ENCODE measurements around the gene PROSER1. TPM values are rescaled to one million over a fixed set of nuclear protein-coding genes. Genes with fewer than 3 reads are reported as not detected.

PROSER1 gene
- total RNA-seq, 1 experiment from 2014 or later: 75.6 TPM

- Mint-ChIP-seq H3K4me3 (ENCODE audit: unreplicated experiment) (no peak overlapping the region), H3K27me3 (ENCODE audit: insufficient read depth, unreplicated experiment) (no peaks in the 10 kb centered on the region), H3K27ac (ENCODE audit: unreplicated experiment) (no peak overlapping the region), H3K9me3 (ENCODE audit: unreplicated experiment) (no peaks in the 10 kb centered on the region), H3K4me1 (ENCODE audit: low read depth, unreplicated experiment) (peaks cover 7% of the 10 kb centered on the region), H3K36me3 (ENCODE audit: insufficient read depth, unreplicated experiment) (peaks cover 34% of the 10 kb centered on the region)
- Histone ChIP-seq H3K4me1 (peaks cover 6% of the 10 kb centered on the region; the same call in 1 of the 2 replicates), H3K9me3 (no peaks in the 10 kb centered on the region), H3K27me3 (replicated peaks; ENCODE audit: control insufficient read depth, insufficient read depth, low read length) (no peaks in the 10 kb centered on the region), H3K36me3 (ENCODE audit: control insufficient read depth, insufficient read depth, low read length) (0 out of 2 replicates have a peak, but pooled peaks cover 2% of the 10 kb centered on the region), H3K4me3 (ENCODE audit: low read depth, low read length) (no peak overlapping the region)
- intact Hi-C loops (cut with micrococcal nuclease; ENCODE audit: unreplicated experiment): no loop called here
- no peak for TF ChIP-seq CTCF (IDR thresholded peaks at IDR 0.05; ENCODE audit: insufficient read depth in 1 of 2, low read depth in 1 of 2, low read length in 1 of 2, severe bottlenecking in 1 of 2, unreplicated experiment in 1 of 2)
- no TSS peak for BruUV-seq (replicated peaks)
- CTCF ChIA-PET: no interaction called here
- DNase-seq: no peak
- POLR2A ChIA-PET: no interaction called here
Observed at GRCh38 chr13:39034085-39034484, 3.8 kb downstream of the PROSER1 start.

GRCh38 chr13:39032150-39032549 is 5.7 kb downstream of the PROSER1 start:
- Mint-ChIP-seq H3K27ac (ENCODE audit: unreplicated experiment) (no peak overlapping the region), H3K9me3 (ENCODE audit: unreplicated experiment) (no peaks in the 10 kb centered on the region), H3K36me3 (ENCODE audit: insufficient read depth, unreplicated experiment) (peaks cover 34% of the 10 kb centered on the region), H3K4me3 (ENCODE audit: unreplicated experiment) (no peak overlapping the region), H3K27me3 (ENCODE audit: insufficient read depth, unreplicated experiment) (no peaks in the 10 kb centered on the region), H3K4me1 (ENCODE audit: low read depth, unreplicated experiment) (peaks cover 7% of the 10 kb centered on the region)
- Histone ChIP-seq H3K4me3 (ENCODE audit: low read depth, low read length) (no peak overlapping the region), H3K4me1 (peaks cover 6% of the 10 kb centered on the region; the same call in 1 of the 2 replicates), H3K36me3 (ENCODE audit: control insufficient read depth, insufficient read depth, low read length) (0 out of 2 replicates have a peak, but pooled peaks cover 4% of the 10 kb centered on the region), H3K9me3 (no peaks in the 10 kb centered on the region), H3K27me3 (replicated peaks; ENCODE audit: control insufficient read depth, insufficient read depth, low read length) (no peaks in the 10 kb centered on the region)
- no TSS peak for BruUV-seq (replicated peaks)
- no peak for DNase-seq
- TF ChIP-seq CTCF (IDR thresholded peaks at IDR 0.05; ENCODE audit: insufficient read depth in 1 of 2, low read depth in 1 of 2, low read length in 1 of 2, severe bottlenecking in 1 of 2, unreplicated experiment in 1 of 2): no peak
- ChIA-PET CTCF (interaction anchor here (0.6 kb wide), 1 partner anchor 18 kb away, joined by 4 read pairs; no protein-coding TSS in a partner anchor), POLR2A (no interaction called here)
- intact Hi-C loops (cut with micrococcal nuclease; ENCODE audit: unreplicated experiment): no loop called here

GRCh38 chr13:39025433-39025839 is 12.5 kb downstream of the PROSER1 start:
- Mint-ChIP-seq H3K4me1 (ENCODE audit: low read depth, unreplicated experiment) (peaks cover 26% of the 10 kb centered on the region), H3K27me3 (ENCODE audit: insufficient read depth, unreplicated experiment) (no peaks in the 10 kb centered on the region), H3K27ac (ENCODE audit: unreplicated experiment) (no peak overlapping the region), H3K36me3 (ENCODE audit: insufficient read depth, unreplicated experiment) (peaks cover 56% of the 10 kb centered on the region), H3K4me3 (ENCODE audit: unreplicated experiment) (no peak overlapping the region), H3K9me3 (ENCODE audit: unreplicated experiment) (no peaks in the 10 kb centered on the region)
- ChIA-PET POLR2A (no interaction called here), CTCF (no interaction called here)
- Histone ChIP-seq H3K36me3 (ENCODE audit: control insufficient read depth, insufficient read depth, low read length) (peaks cover 6% of the 10 kb centered on the region), H3K4me1 (peaks cover 35% of the 10 kb centered on the region), H3K9me3 (no peaks in the 10 kb centered on the region), H3K27me3 (replicated peaks; ENCODE audit: control insufficient read depth, insufficient read depth, low read length) (no peaks in the 10 kb centered on the region), H3K4me3 (ENCODE audit: low read depth, low read length) (no peak overlapping the region)
- intact Hi-C loops (cut with micrococcal nuclease; ENCODE audit: unreplicated experiment): no loop called here
- no peak for TF ChIP-seq CTCF (IDR thresholded peaks at IDR 0.05; ENCODE audit: insufficient read depth in 1 of 2, low read depth in 1 of 2, low read length in 1 of 2, severe bottlenecking in 1 of 2, unreplicated experiment in 1 of 2)
- DNase-seq: no peak
- no TSS peak for BruUV-seq (replicated peaks)

Measured in Caco-2 (cell line).